ENCODE results near the gene CTBP1. TPM values are rescaled to one million over a fixed set of nuclear protein-coding genes. Genes with fewer than 3 reads are reported as not detected.

The CTBP1 gene
- total and polyA plus RNA-seq, 7 experiments from 2014 or later, result 57.2 to 233 (median 180) TPM

- ChIA-PET CTCF (no interaction called here), POLR2A (no interaction called here)
- H3K4me3 ChIP-seq (ENCODE audit: low read length), result no peak overlapping the region
- H3K27ac ChIP-seq (ENCODE audit: low read depth, low read length), result no peak overlapping the region
- Mint-ChIP-seq H3K4me1 (peaks cover 27 to 70% (median 42%) of the 10 kb centered on the region in 7 donors), H3K36me3 (peaks cover 0 to 13% (median 0%) of the 10 kb centered on the region in 5 donors), H3K27ac (peak overlapping the region in 6 of 9 donors; percentile 20 to 70 (median 50)), H3K9me3 (peaks cover 0 to 1% (median 0%) of the 10 kb centered on the region in 11 donors), H3K4me3 (peak overlapping the region in 5 of 10 donors; percentile 6 to 56 (median 23)), H3K27me3 (no peaks in the 10 kb centered on the region)
- H3K4me1 ChIP-seq (ENCODE audit: control insufficient read depth in 2 of 2, insufficient read depth in 2 of 2, low read length in 2 of 2), result peaks cover 35 to 46% of the 10 kb centered on the region in 2 donors
- peaks cover 0 to 37% (median 5%) of the 10 kb centered on the region in 3 experiments for H3K36me3 ChIP-seq (ENCODE audit: control insufficient read depth in 2 of 3, insufficient read depth in 3 of 3, low read length in 3 of 3)
- intact Hi-C loops (cut with micrococcal nuclease), result no loop called here
- no peaks in the 10 kb centered on the region for H3K9me3 ChIP-seq (ENCODE audit: control insufficient read depth in 2 of 3, low read length in 3 of 3)
- no peaks in the 10 kb centered on the region for H3K27me3 ChIP-seq (ENCODE audit: control insufficient read depth in 2 of 2, insufficient read depth in 2 of 2, low read length in 2 of 2)
- ATAC-seq (no peak), DNase-seq (no peak)
Observed at GRCh38 chr4:1242506-1243450, 6.2 kb downstream of the CTBP1 start.

DNA sequence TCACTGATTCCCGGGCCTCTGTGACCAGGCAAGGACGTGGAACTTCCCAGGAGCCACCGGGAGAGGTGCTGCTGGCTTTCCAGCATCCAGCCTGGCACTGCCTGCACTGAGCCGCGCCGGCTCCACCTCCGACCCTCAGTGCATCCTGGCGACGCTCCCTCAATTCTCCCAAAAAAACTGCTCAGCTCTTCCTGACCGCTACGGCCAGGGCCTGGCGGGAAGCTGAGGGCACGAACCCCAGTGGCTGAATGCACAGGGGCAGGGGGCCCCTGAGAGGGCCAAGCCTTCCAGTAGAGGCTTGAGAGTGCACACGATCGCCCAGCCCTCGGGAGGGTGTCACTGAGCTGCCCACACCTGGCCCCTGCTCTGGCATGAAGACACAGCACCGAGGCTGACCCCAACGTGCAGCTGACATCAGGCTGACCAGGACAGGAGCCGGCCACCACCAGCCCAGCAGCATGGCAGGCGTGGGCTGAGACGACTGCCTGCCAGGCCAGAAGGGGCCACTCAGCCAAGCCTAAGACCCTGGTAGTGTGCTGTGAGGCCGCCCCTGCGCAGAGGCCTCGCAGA, 6.9 kb downstream of the CTBP1 start:
- peak overlapping the region in 1 of 9 donors; percentile 55 for H3K27ac Mint-ChIP-seq
- Histone ChIP-seq H3K27ac (ENCODE audit: low read depth, low read length) (peak overlapping the region; percentile 9), H3K4me3 (ENCODE audit: low read length) (no peak overlapping the region), H3K4me1 (ENCODE audit: control insufficient read depth in 2 of 2, insufficient read depth in 2 of 2, low read length in 2 of 2) (peaks cover 31 to 42% of the 10 kb centered on the region in 2 donors), H3K27me3 (ENCODE audit: control insufficient read depth in 2 of 2, insufficient read depth in 2 of 2, low read length in 2 of 2) (no peaks in the 10 kb centered on the region), H3K36me3 (ENCODE audit: control insufficient read depth in 2 of 3, insufficient read depth in 3 of 3, low read length in 3 of 3) (peaks cover 0 to 44% (median 8%) of the 10 kb centered on the region in 3 experiments), H3K9me3 (ENCODE audit: control insufficient read depth in 2 of 3, low read length in 3 of 3) (no peaks in the 10 kb centered on the region)
- peaks cover 0 to 13% (median 0%) of the 10 kb centered on the region in 5 donors for H3K36me3 Mint-ChIP-seq
- intact Hi-C loops (cut with micrococcal nuclease), result no loop called here
- H3K4me3 Mint-ChIP-seq, result peak overlapping the region in 1 of 10 donors; percentile 56
- ATAC-seq (no peak), DNase-seq (no peak)
- H3K4me1 Mint-ChIP-seq, result peaks cover 25 to 68% (median 41%) of the 10 kb centered on the region in 7 donors
- no peaks in the 10 kb centered on the region for H3K27me3 Mint-ChIP-seq
- CTCF ChIA-PET, result no interaction called here
- H3K9me3 Mint-ChIP-seq, result peaks cover 0 to 1% (median 0%) of the 10 kb centered on the region in 11 donors
- POLR2A ChIA-PET, result no interaction called here

DNA sequence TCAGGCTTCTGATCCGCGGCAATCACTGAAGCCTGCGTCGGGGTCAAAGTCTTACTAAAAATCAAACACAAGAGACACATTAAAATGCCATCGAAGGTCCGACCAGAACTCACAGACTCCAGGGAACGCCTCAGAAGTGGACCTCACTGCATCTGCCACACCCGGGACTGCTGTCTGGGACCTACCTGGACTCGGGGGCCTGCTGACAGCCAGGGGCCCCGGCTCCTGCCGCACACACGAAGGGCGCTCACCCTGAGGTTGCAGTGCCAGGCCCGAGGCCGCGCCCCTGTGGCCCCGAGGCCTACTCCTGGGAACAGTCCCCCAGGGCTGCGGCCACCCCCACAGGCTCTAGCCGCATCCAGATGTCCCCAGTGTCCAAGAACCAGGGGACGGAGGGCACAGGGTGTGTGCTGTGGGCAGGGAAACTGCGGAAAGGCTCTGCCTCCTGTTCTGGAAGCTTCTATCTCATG, 7.4 kb downstream of the CTBP1 start:
- ATAC-seq, result no peak
- Mint-ChIP-seq H3K27ac (peak overlapping the region in 1 of 9 donors; percentile 14), H3K36me3 (peaks cover 0 to 13% (median 0%) of the 10 kb centered on the region in 5 donors), H3K27me3 (no peaks in the 10 kb centered on the region), H3K4me3 (peak overlapping the region in 1 of 10 donors; percentile 56), H3K4me1 (peaks cover 20 to 62% (median 40%) of the 10 kb centered on the region in 7 donors), H3K9me3 (peaks cover 0 to 1% (median 0%) of the 10 kb centered on the region in 11 donors)
- intact Hi-C loops (cut with micrococcal nuclease), result no loop called here
- H3K4me3 ChIP-seq (ENCODE audit: low read length), result no peak overlapping the region
- ChIA-PET POLR2A (no interaction called here), CTCF (no interaction called here)
- peaks cover 0 to 50% (median 8%) of the 10 kb centered on the region in 3 experiments for H3K36me3 ChIP-seq (ENCODE audit: control insufficient read depth in 2 of 3, insufficient read depth in 3 of 3, low read length in 3 of 3)
- peaks cover 25 to 36% of the 10 kb centered on the region in 2 donors for H3K4me1 ChIP-seq (ENCODE audit: control insufficient read depth in 2 of 2, insufficient read depth in 2 of 2, low read length in 2 of 2)
- H3K9me3 ChIP-seq (ENCODE audit: control insufficient read depth in 2 of 3, low read length in 3 of 3), result no peaks in the 10 kb centered on the region
- H3K27me3 ChIP-seq (ENCODE audit: control insufficient read depth in 2 of 2, insufficient read depth in 2 of 2, low read length in 2 of 2), result no peaks in the 10 kb centered on the region
- H3K27ac ChIP-seq (ENCODE audit: low read depth, low read length), result no peak overlapping the region
- DNase-seq, result no peak

GRCh38 chr4:1240721-1241465, 8.0 kb downstream of the CTBP1 start:
- peaks cover 17 to 56% (median 34%) of the 10 kb centered on the region in 7 donors for H3K4me1 Mint-ChIP-seq
- POLR2A ChIA-PET, result interaction anchor here (0.6 kb wide), 1 partner anchor 23 kb away, joined by 3 read pairs; no protein-coding TSS in a partner anchor
- peak in 1 of 9 donors; percentile 6 for DNase-seq
- no peak overlapping the region for H3K27ac ChIP-seq (ENCODE audit: low read depth, low read length)
- H3K36me3 ChIP-seq (ENCODE audit: control insufficient read depth in 2 of 3, insufficient read depth in 3 of 3, low read length in 3 of 3), result peaks cover 0 to 56% (median 8%) of the 10 kb centered on the region in 3 experiments
- no peaks in the 10 kb centered on the region for H3K9me3 ChIP-seq (ENCODE audit: control insufficient read depth in 2 of 3, low read length in 3 of 3)
- peaks cover 0 to 1% (median 0%) of the 10 kb centered on the region in 11 donors for H3K9me3 Mint-ChIP-seq
- CTCF ChIA-PET, result no interaction called here
- peaks cover 19 to 30% of the 10 kb centered on the region in 2 donors for H3K4me1 ChIP-seq (ENCODE audit: control insufficient read depth in 2 of 2, insufficient read depth in 2 of 2, low read length in 2 of 2)
- H3K27ac Mint-ChIP-seq, result peak overlapping the region in 1 of 9 donors; percentile 14
- no peaks in the 10 kb centered on the region for H3K27me3 ChIP-seq (ENCODE audit: control insufficient read depth in 2 of 2, insufficient read depth in 2 of 2, low read length in 2 of 2)
- peaks cover 0 to 13% (median 0%) of the 10 kb centered on the region in 5 donors for H3K36me3 Mint-ChIP-seq
- H3K4me3 ChIP-seq (ENCODE audit: low read length), result no peak overlapping the region
- peak overlapping the region in 1 of 10 donors; percentile 56 for H3K4me3 Mint-ChIP-seq
- ATAC-seq, result no peak
- no peaks in the 10 kb centered on the region for H3K27me3 Mint-ChIP-seq
- intact Hi-C loops (cut with micrococcal nuclease), result no loop called here

- Histone ChIP-seq H3K4me1 (ENCODE audit: control insufficient read depth in 2 of 2, insufficient read depth in 2 of 2, low read length in 2 of 2) (peaks cover 10 to 21% of the 10 kb centered on the region in 2 donors), H3K36me3 (ENCODE audit: control insufficient read depth in 2 of 3, insufficient read depth in 3 of 3, low read length in 3 of 3) (peaks cover 0 to 65% (median 8%) of the 10 kb centered on the region in 3 experiments), H3K27ac (ENCODE audit: low read depth, low read length) (no peak overlapping the region), H3K27me3 (ENCODE audit: control insufficient read depth in 2 of 2, insufficient read depth in 2 of 2, low read length in 2 of 2) (no peaks in the 10 kb centered on the region), H3K9me3 (ENCODE audit: control insufficient read depth in 2 of 3, low read length in 3 of 3) (no peaks in the 10 kb centered on the region), H3K4me3 (ENCODE audit: low read length) (no peak overlapping the region)
- Mint-ChIP-seq H3K4me3 (peak overlapping the region in 1 of 10 donors; percentile 17), H3K4me1 (peaks cover 11 to 51% (median 30%) of the 10 kb centered on the region in 7 donors), H3K27ac (peak overlapping the region in 1 of 9 donors; percentile 15), H3K36me3 (peaks cover 0 to 21% (median 5%) of the 10 kb centered on the region in 5 donors), H3K9me3 (peaks cover 0 to 1% (median 0%) of the 10 kb centered on the region in 11 donors), H3K27me3 (no peaks in the 10 kb centered on the region)
- intact Hi-C loops (cut with micrococcal nuclease), result no loop called here
- DNase-seq, result peak in 1 of 9 donors; percentile 7
- ChIA-PET CTCF (no interaction called here), POLR2A (interaction anchor here (0.6 to 1.2 kb wide), 2 partner anchors 9 to 23 kb away, joined by 3 to 4 read pairs; partner anchors contain the start of gene CTBP1)
- no peak for ATAC-seq
Observed at GRCh38 chr4:1239950-1240307, 9.0 kb downstream of the CTBP1 start.
